Measurements from ENCODE around the gene TMEM184A.

DNA sequence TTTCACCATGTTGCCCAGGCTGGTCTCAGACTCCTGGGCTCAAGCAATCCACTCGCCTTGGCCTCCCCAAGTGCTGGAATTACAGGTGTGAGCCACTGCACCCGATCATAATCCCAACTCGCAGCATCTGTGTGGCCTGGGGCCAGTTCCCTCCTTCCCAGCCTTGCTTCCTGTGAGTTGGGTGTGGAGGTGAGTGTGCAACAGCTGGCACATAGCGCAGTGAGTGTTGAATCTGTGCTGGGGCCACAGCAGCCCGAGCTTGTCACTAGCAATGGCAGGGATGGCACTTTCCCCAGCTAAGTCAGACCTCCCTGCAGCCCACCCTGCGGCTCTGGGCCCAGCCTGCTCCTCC is 12.2 kb downstream of the TMEM184A start:
- TF ChIP-seq, protein P1, sequence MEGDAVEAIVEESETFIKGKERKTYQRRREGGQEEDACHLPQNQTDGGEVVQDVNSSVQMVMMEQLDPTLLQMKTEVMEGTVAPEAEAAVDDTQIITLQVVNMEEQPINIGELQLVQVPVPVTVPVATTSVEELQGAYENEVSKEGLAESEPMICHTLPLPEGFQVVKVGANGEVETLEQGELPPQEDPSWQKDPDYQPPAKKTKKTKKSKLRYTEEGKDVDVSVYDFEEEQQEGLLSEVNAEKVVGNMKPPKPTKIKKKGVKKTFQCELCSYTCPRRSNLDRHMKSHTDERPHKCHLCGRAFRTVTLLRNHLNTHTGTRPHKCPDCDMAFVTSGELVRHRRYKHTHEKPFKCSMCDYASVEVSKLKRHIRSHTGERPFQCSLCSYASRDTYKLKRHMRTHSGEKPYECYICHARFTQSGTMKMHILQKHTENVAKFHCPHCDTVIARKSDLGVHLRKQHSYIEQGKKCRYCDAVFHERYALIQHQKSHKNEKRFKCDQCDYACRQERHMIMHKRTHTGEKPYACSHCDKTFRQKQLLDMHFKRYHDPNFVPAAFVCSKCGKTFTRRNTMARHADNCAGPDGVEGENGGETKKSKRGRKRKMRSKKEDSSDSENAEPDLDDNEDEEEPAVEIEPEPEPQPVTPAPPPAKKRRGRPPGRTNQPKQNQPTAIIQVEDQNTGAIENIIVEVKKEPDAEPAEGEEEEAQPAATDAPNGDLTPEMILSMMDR (IDR thresholded peaks at IDR 0.05) = no peak
- no peak for TF ChIP-seq POLR2A (IDR thresholded peaks at IDR 0.05)
